Caki2 (cell line): ENCODE data around the gene ATOH8. TPM values are rescaled to one million over a fixed set of nuclear protein-coding genes. Genes with fewer than 3 reads are reported as not detected.

Experiments used
- DNase-seq: peaks from one replicate; pipeline ENCODE4 v3.0.0-alpha.2; 2015; ENCODE audit warnings: low read depth
- in situ Hi-C: cut with HindIII; loops from 2 replicates; pipeline ENCODE4 v1.10.0; 2016; ENCODE audit warnings: low sequenced_read_pairs, low pct_unique_long_range_greater_than_20kb, mixed read lengths
- total RNA-seq: library from RNA; depleted of rRNA; stranded (reverse); fragments of >200 nt; shearing (Covaris generic); gene quantifications from 2 replicates; pipeline ENCODE4 v1.2.3, GENCODE V29; 2014; ENCODE audit warnings: low replicate concordance

The ATOH8 gene
- total RNA-seq, 1 experiment from 2014 or later, result 12.9 TPM

DNA sequence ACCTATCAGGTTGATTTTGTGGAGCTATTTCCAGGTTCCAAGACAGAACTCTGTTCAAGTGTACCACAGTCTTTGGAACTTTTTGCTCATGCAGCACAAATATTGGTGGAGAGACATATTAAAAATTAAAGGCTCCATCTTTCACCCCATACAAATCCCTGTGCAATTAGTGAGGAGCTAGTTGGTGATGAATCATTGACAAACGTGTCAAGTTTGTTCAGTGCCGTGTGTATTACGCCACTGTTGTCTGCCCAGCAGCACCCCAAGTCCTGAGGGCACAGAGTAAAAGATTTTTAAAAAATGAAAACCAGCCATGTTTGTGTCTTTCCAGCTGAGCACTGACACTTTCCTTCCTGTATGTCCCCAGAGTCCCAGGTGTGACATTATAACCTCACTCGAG is 9.3 kb downstream of the ATOH8 start:
- in situ Hi-C loops, result no loop called here

DNA sequence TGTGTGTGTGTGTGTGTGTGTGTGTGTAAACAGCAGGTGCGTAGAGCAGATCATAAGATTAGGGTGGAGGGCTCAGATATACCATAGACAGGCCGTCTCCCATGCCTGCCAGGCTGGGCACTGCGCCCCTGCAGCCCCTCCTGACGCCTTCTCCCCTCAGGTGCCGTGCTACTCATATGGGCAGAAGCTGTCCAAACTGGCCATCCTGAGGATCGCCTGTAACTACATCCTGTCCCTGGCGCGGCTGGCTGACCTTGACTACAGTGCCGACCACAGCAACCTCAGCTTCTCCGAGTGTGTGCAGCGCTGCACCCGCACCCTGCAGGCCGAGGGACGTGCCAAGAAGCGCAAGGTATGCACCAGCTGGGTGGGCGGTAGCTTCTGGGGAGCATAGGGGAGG is 10.0 kb downstream of the ATOH8 start:
- in situ Hi-C loops, result no loop called here
- no peak for DNase-seq

More for the DNA sequence above, 9.3 kb downstream of the ATOH8 start:
- DNase-seq, result no peak

DNA sequence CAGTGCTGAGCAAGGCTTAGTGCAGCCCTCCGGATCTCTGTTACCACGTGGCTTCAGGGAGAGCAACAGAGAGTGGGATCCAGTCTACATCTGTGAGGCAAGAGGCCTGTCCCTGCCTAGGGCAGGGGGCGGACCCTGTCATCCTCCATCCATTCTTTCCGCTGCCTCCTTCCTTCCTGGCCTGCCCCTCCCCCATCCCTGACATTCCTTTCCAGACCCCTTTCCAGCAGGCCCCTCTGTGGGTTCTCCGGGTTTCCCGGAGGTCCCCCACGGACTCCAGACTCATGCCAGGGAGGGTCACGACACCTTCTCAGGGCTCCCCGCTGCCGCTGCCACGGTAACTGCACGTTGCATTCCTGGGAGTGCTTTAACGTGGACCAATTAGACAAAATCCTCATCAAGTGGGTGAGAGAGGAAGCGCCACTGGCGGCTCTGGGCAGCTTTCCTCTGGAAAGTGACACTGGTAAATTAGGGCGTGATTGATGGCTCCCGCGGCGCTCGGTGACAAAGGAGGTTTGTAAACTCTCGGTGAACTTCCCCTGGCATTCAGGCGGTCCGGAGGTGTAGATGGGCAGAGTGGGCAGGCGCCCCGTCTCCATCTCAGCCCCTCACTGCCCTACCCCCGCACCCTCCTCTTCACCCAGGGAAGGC is 11.4 kb downstream of the ATOH8 start:
- in situ Hi-C loops, result no loop called here
- DNase-seq, result peak; percentile 57

DNA sequence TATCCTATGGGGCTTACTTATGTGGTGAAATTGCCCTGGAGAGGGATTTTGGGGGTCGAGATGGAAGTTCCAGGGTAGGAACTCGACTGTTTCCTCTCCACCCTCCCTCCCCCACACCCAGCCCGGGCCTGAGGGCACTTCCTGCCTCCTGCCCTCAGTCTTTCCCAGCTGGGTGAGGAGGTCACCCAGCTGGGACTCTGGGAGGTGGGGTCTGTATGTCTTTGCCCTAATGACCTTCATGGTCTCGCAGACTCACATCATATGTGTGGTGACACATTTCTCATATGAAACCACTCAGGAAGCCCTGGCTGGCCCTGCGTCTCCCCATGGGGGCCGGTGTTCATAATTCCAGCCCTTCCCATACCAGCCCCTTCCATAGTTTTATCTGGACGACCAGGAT is 12.4 kb downstream of the ATOH8 start:
- DNase-seq, result no peak
- in situ Hi-C loops, result no loop called here

DNA sequence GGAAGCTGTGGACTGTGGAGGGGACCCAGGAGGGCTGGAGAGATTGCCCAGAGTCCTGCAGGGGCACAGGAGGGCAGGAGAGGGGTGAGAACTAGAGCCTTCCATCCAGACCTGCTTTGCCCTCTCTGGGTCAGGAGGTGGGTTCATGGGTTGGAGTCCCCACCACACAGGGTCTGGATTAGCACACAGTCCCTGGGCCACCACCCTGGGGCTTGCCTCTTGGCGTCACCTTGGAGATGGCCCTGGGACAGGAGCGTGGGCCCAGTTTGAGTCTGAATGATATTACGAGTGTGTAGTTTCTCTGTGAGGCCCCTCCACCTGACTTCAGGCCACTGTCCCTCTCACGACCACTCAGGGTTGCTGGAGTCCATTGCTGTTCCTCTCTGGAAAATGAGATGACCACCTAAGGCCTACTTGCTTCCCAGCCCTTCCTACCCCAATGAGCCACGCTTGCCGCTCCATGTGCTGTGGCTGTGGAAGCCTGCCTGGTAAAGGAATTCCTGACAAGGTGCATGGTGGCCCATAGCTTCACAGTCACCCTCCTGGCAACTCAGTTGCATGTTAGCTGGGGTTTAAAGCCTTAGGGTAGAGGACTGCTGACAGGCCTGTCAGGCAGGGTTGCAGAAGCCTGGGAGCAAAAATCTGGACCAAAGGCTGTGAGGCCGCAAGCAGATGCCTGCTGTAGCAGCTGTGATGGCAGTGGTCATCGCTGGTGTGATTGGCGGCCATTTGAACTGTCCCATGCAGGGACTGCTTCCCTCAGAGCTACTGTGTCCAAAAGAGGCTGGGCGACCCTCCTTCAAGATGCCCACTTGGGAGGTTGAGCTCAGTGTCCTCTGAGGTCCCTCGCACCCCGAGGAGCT is 14.2 kb downstream of the ATOH8 start:
- DNase-seq, result no peak
- in situ Hi-C loops, result no loop called here

DNA sequence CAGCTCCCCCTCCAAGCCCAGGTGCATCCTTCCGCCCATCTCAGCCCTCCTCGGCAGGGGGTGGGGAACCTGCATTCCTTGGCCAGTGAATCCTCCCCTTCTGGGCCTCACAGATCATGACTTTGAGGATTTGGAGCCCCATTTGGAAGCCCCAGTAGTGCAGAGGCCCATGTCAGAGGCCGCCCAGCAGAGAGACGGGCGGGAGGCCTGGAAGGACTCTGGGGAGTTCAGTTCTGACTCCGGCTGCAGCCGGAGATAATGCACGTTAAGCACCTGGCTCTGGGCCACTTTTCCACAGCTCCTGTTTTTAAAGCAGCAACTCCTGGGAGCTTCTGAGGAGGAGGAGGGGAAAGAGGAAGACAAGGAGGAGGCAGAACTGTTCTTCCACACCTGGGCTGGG is 14.9 kb downstream of the ATOH8 start:
- in situ Hi-C loops, result no loop called here
- no peak for DNase-seq

DNA sequence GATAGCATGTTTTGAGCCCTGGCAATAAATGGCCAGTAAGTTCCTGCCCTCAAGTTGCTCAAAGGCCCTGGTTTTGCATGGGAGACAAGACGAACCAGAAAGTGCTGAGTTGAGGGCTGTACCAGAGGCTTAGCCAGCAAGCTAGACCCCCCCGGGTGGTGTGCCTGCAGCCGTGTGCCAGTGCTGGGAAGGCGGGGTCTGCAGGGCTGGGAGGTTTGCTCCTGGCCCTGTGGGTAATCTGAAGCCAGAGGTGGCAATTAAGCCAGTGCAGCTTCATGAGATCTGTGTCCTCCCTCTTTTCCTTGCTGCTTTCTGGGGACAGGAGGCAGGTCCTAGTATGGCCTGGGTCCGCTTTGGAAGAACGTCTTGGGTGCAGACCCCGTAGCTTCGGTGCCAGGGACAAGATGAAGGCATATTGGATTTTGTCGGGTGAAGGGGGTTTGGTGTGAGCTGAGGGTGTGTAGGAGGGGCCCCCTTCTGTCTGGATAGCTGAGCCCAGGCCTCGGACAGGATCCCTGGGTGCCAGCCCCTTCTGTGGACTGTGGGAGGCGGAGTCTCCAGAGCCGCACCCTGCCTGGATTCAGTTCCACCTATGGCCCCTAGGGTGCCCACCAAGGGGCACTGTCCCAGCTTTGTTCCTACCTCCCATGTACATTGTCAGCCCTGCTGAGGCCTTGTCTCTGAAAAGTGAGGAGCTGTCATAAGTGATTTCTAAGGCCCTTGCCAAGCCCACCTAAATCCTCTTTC is 15.6 kb downstream of the ATOH8 start:
- in situ Hi-C loops, result no loop called here
- no peak for DNase-seq

DNA sequence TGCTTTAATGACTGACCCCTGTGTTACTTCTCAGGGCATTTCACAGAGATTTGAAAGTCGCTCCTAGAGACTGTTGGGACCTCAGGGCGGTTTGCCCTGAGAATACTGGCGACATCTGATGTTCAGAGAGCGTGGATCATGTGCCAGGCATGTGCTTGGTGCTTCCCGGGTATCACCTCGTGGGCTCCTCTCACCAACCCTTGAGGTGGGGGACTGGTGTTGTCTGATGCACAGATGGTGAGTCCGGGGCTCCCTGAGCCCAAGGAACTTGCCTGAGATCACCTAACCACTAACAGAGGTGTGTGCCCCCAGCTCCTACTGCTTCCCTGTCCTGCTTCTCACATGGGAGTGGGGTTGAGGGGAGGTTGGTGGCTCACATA is 16.2 kb downstream of the ATOH8 start:
- in situ Hi-C loops, result no loop called here
- DNase-seq, result no peak

DNA sequence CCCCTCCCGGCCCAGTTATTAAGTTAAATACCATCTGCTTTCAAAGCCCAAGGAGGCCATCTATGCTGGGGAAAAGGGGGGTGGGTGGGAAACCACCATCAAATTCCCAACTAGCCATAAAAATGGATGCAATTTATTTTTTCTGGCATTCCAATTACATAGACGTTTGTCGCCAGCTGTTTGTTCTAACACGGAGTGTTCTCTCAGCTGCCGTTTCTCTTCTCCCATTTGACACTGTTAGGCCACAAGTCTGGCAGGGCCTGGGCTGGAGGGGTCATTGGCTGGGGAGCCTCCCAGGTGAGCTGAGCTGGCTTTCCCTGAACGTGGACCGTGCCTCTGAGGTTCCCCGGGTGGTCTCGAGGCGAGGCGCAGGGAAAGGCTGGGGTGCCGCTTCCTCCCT is 16.6 kb downstream of the ATOH8 start:
- in situ Hi-C loops, result no loop called here
- DNase-seq, result no peak

DNA sequence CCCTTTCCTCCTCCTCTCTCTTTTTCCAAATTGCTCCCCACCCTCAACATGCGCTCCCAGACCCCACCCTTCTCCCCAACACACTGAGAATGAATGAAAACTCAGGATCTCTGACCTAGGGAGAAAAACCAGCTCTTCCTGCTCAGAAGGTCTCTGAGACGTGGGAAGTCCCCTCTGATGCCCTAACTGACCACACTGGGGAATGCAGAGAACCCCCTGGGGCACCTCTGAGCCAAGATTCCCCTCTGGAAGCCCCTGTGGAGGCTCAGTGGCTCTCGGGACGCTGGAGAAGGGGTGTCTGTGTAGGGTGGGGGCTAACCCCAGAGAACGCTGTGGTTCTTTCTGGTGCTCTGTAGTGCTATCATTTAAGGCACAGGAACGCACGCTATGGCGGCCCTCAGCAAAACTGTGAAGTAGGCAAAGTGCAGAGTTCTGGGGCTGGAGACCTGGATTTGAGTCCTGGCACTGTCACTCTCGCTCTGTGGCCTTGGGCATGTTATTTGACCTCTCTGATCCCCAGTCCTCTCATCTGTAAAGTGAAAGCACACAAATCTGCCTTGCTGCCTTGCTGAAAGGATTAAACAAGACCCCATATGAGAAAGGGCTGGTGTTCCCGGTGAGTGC is 17.1 kb downstream of the ATOH8 start:
- no peak for DNase-seq
- in situ Hi-C loops, result no loop called here

DNA sequence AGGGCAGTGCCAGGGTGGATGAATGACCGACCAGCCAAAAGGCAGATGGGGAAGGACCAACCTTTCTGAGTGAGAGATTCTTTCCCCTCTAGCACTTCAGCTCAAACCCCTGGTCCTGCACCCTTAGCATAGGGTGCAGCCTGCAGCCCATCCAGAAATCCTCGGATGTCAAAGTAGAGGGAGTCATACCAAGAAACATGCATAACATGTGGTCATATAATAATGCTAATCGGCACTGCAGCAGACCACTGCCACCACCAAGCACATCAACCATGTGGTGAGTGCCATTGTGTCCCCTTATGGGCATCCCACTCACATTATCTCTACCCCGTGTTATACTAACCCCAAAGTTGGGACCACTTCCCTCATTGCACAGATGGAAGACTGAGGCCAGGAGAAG is 17.7 kb downstream of the ATOH8 start:
- DNase-seq, result no peak
- in situ Hi-C loops, result no loop called here

DNA sequence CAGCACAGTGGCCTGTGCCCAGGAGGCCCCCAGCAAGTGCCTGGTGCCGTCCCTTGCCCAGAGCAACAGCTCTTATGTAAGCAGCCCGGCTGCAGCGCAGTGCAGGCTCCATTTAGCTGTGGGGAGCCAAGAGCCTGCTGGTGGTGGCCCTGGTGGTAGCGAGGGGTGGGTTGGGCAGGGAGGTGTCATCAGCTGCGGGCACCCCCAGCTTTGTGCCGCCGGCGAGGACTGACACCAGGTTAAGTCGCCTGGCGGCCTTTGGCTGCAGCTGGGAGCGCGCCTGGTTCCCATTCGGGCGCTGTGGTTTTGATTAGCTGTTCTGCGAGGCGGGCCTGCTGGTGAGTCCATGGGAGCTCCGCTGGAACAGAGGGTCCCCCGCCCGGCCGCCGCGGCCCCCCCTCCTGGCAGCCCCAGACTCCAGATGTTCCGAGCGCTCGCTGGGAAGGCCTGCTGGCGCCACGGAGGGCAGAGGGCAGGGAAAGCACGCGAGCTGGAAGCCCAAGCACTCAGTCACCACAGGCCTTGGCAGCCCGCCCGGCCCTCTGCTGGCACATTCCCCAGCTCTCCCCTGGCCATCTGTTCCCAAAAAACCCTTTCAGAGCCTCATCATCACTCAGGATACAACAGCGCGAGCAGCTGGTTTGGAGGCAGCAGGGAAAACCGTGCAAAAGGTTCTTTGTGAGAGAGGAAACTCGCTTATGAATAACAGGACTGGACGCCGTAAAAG is 18.4 kb downstream of the ATOH8 start:
- in situ Hi-C loops, result no loop called here
- peak; percentile 97 for DNase-seq

DNA sequence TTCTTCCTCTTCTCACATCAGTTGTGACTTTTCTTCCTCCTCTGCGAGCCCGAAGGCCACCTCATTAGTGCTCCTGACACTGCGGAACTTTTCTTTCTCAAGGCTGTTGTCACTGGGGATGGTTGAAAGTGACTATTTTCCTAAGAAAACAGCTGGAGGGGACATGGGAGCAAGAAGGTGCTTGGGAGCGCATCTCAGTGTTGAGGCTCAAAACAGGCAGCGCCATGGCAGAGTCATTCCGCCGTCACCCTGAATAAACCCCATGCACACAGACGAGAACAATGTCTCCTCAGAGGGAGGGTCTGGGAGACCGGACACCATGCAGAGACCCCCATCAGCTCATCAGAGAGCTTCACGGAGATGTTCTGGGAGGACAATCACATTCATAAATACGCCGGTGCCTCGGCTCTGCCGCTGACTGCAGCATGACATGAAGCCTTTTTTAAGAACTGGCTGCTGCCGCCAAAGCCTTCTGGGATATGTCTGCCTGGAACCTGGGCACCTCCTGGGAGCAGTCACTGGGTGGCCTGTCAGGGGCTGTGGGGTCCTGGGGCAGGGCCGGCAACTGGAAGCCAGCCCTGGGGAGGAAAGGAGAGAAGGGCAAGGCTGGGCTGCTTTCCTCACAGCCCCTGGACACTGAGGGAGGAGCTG is 19.2 kb downstream of the ATOH8 start:
- in situ Hi-C loops, result no loop called here

DNA sequence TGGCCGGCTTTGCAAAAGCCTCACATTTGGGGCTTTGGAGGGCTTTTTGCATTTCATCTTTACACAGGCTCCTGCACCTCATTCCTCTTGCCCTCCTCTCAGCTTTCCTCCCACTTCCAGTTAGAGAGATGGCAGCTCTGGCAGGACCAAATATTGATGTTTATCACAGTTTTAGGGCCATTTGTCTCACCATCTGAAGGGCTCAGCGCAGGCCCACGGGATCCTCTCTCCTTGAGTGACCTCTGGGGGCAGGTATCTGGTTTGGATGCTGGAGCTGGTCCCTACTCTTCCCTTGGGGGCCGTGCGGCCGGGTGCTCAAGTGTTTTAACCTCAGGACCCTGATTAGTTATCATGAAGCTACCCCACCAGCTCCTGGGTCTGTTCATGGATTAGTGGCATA is 19.9 kb downstream of the ATOH8 start:
- in situ Hi-C loops, result no loop called here
- DNase-seq, result no peak

More for the DNA sequence above, 19.2 kb downstream of the ATOH8 start:
- DNase-seq, result no peak

DNA sequence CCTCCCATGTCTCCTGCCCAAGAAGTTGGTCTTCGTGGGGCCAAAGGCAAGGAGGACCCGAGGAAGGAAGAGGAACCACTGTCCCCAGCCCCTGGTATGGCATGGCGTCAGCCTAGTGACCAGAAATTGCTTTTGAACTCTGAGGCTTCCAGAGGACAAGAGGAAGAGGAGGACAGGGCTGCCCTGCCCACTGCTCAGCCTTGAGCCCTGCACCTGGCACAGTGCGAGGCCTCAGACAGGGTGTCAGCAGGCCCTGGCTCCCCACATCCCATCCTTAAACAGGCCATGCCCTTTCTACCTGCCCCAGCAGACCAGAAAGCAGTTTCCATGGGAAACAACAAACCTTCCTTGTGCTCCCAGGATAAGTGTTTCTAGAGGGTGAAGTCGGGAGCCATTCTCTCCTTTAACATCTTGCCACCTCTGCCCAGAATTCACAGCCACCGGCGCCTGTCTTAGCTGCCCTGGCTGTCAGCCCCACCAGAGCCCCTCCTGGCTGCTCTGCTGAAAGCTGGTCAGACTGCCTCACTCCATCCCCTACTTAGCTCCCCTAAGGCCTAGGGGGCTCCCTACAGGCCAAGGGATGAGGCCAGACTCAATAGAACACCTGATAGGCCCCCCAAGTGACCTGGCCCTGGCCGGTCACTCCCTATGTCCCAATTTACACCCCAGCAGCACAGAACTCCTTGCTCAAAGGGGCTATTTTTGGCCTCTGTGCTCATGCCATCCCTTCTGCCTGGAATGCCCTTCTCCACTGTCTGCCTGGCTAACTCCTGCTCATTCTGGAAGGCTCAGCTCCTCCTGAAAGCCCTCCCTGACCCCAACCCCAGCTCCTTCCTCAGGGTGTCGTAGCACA is 20.6 kb downstream of the ATOH8 start:
- in situ Hi-C loops, result no loop called here
- DNase-seq, result no peak

DNA sequence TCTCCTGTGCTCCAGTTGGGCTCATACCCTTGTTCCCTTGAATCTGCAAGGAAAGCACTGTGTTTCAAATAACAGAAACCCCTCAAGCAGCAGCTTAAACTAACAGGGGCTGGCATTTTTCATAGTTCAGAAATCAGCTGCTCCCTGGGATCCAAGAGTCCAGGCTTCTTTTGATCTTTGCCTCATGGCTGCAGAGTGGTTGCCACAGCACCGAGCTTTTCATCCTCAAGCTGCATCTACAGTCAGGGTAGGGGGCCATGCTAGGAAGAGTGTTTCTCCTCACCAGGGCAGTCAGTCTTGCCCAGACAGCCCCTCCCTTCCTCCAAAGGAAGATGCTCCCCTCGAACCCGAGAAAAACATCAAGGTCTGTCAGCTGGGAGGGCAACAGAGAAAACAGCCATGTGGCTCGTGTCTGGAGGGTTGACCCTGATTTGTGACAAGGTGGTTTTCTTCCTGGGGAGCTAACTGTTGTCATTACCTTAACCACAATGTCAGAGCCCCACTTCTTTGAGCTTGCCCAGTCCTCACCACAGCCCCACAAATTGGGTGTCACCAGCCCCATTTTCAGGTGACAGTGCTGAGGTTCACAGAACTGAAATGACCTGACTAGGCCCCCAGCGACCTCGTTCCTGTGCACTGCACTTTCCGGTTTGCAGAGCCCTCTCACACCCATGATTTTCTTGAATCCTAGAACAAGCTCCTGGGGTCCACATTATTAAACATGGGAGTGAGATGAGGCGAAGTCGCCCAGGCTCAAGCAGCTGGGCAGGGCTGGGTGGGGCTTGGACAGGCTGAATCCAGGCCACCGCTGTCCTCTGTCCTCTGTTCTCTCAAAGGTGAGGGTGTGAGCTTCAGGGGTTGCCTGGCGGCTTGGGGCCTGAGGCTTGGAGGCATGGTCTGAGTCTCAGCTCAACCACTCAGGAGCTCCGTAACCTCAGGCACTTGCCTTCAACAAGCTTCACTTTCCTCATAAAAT is 21.9 kb downstream of the ATOH8 start:
- DNase-seq, result no peak
- in situ Hi-C loops, result no loop called here
